ENCODE results near the gene DUSP9.

GRCh38 chrX:153625271-153626024 lies 21.6 kb upstream of the DUSP9 start:
- TF ChIP-seq POLR2A (IDR thresholded peaks at IDR 0.05) (no peak), CTCF (IDR thresholded peaks at IDR 0.05) (no peak)
